K562 (cell line): ENCODE results near the gene TMEM158. TPM values are rescaled to one million over a fixed set of nuclear protein-coding genes. Genes with fewer than 3 reads are reported as not detected.
A peak's percentile ranks its signal among the peaks of the same experiment; 100 is the strongest.

Experiments used
- MBD2 ChIP-seq: sonication (generic); IDR thresholded peaks from 2 replicates; pipeline ENCODE4 v1.6.1; 2016; ENCODE audit warnings: low read depth, borderline replicate concordance
- PBX2 ChIP-seq, 2 experiments: IDR thresholded peaks in 1 of 2; conservative IDR thresholded peaks in 1 of 2; 2 replicates each; pipeline ENCODE4 v1.6.1; 2016; ENCODE audit warnings: low read depth in 2 of 2, mild to moderate bottlenecking in 1 of 2, missing compliant biosample characterization in 1 of 2, missing genetic modification characterization in 1 of 2, moderate library complexity in 1 of 2
- PHB ChIP-seq: fragments of 250-450 bp; sonication (Bioruptor Pico); IDR thresholded peaks from 2 replicates; pipeline ENCODE4 v1.5.0; 2021
- PTRF ChIP-seq: fragments of 450-650 bp; IDR thresholded peaks from 2 replicates; pipeline ENCODE4 v1.6.1; 2016; ENCODE audit warnings: mild to moderate bottlenecking, missing genetic modification characterization, missing compliant biosample characterization
- PTTG1 ChIP-seq: fragments of 450-650 bp; IDR thresholded peaks from 2 replicates; pipeline ENCODE4 v1.6.1; 2016; ENCODE audit warnings: low read depth, mild to moderate bottlenecking, missing genetic modification characterization, missing compliant biosample characterization
- RFX7 ChIP-seq: fragments of 250-450 bp; sonication (Bioruptor Pico); IDR thresholded peaks from 2 replicates; pipeline ENCODE4 v1.5.1; 2021; ENCODE audit warnings: mild to moderate bottlenecking
- SIN3B ChIP-seq: fragments of 450-650 bp; IDR thresholded peaks from 2 replicates; pipeline ENCODE4 v1.6.1; 2017; ENCODE audit warnings: low read depth, mild to moderate bottlenecking, moderate library complexity
- ZBTB11 ChIP-seq, 3 experiments: fragments of 200-800 bp in 1 of 3; fragments of 250-450 bp in 1 of 3; fragments of 450-650 bp in 1 of 3; sonication (Bioruptor Pico) in 1 of 3; sonication (Bioruptor generic) in 1 of 3; formaldehyde crosslinking in 1 of 3; IDR thresholded peaks; 2 replicates each; pipeline versions ENCODE4 v1.6.1 to v1.8.0; 2016 to 2022; ENCODE audit warnings: mild to moderate bottlenecking in 2 of 3, missing genetic modification characterization in 2 of 3, missing compliant biosample characterization in 1 of 3, moderate library complexity in 1 of 3
- ZKSCAN1 ChIP-seq: fragments of 150-350 bp; IDR thresholded peaks from 2 replicates; pipeline ENCODE4 v1.6.1; 2016; ENCODE audit warnings: low read depth, low read length
- ZNF175 ChIP-seq: fragments of 200-800 bp; sonication (Bioruptor generic); IDR thresholded peaks from 2 replicates; pipeline ENCODE4 v1.6.1; 2016; ENCODE audit warnings: low read depth, mild to moderate bottlenecking, missing genetic modification characterization, missing compliant biosample characterization
- ZNF407 ChIP-seq: fragments of 450-650 bp; IDR thresholded peaks from 2 replicates; pipeline ENCODE4 v1.6.1; 2016; ENCODE audit warnings: low read depth
- polyA plus RNA-seq, 8 experiments: library from polyadenylated mRNA; depleted of rRNA in 4 of 8; stranded (reverse) in 5 of 8; unstranded in 3 of 8; fragments of >200 nt; fragmentation: Nextera tagmentation in 2 of 8; fragmentation: Illumina TruSeq in 1 of 8; extraction: Ambion mirVana in 2 of 8; extraction: Trizol in 1 of 8; gene quantifications; 2 replicates each; pipeline versions ENCODE4 v1.2.1 to v1.2.3, GENCODE V29; 2011 to 2014; ENCODE audit warnings: inconsistent platforms in 1 of 8, missing spikeins in 1 of 8
- total RNA-seq, 7 experiments: library from RNA; depleted of rRNA in 6 of 7; stranded (reverse); fragments of >200 nt in 6 of 7; fragmentation: Illumina TruSeq in 2 of 7; extraction: Trizol in 2 of 7; gene quantifications; 2 replicates each; pipeline versions ENCODE4 v1.2.1 to v1.2.3, GENCODE V29; 2011 to 2021; ENCODE audit warnings: low replicate concordance in 1 of 7

TMEM158 gene
- total and polyA plus RNA-seq, 9 of the 15 experiments (the other 6 are each of a cell fraction or from before 2014, with no cell fraction given), result 2.2 to 46.5 (median 8.4) TPM

DNA sequence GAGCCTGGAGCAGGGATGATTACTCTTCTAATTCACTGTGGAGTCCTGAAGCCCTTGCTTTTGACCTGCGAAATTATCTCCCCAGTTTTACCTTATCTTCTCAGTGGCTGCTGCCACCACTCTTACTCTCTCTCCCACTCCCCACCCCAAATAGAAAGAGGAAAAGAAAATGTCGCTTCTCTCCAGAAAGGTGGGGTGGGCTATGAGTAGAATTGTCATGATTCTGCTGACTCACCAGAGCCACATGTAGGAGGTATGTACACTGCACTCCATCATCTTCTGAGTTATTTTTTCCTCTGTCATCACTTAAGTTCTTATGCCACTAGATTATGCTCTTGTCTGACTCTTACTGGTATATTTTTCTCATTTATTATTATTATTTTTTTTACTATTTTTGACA lies 43.9 kb upstream of the TMEM158 start (continued):
- TF ChIP-seq PTRF (tag) (no peak), PHB (CRISPR knock-in tag) (no peak), SIN3B (no peak), PTTG1 (tag) (no peak), ZNF407 (no peak), ZBTB11 (CRISPR knock-in tag; IDR thresholded peaks at IDR 0.05) (peak in 1 of 3 experiments; percentile 53; a peak in 1 of 6 replicates), ZNF175 (CRISPR knock-in tag) (no peak), PBX2 (CRISPR knock-in tag; IDR thresholded peaks at IDR 0.05; ENCODE audit: low read depth) (no peak), PBX2 (tag; conservative IDR thresholded peaks at IDR 0.05; ENCODE audit: low read depth) (peak; percentile 96), ZKSCAN1 (no peak), RFX7 (CRISPR knock-in tag) (no peak), MBD2 (no peak)
